Fibroblast of lung (primary cell): ENCODE results near the gene FCSK. TPM values are rescaled to one million over a fixed set of nuclear protein-coding genes. Genes with fewer than 3 reads are reported as not detected.

Source experiments
- DNase-seq, 2 donors: peaks; one replicate each; pipeline versions ENCODE4 v3.0.0 to v3.0.0-alpha.2; 2010; ENCODE audit warnings: low read depth in 2 of 2
- H2AFZ ChIP-seq: 2 replicates; pipeline ENCODE4 v1.5.1; 2012; ENCODE audit warnings: low read length, control low read depth, inconsistent platforms
- H3K27ac ChIP-seq: 2 replicates; pipeline ENCODE4 v1.5.1; 2011; ENCODE audit warnings: low read length, control low read depth; ENCODE audit not compliant: insufficient read depth
- H3K27me3 ChIP-seq: 2 replicates; pipeline ENCODE4 v1.5.1; 2011; ENCODE audit warnings: mild to moderate bottlenecking, low read length; ENCODE audit not compliant: control insufficient read depth, insufficient read depth
- H3K36me3 ChIP-seq: 2 replicates; pipeline ENCODE4 v1.5.1; 2011; ENCODE audit warnings: low read length; ENCODE audit not compliant: control insufficient read depth, insufficient read depth
- H3K4me1 ChIP-seq: 2 replicates; pipeline ENCODE4 v1.5.1; 2011; ENCODE audit warnings: low read length; ENCODE audit not compliant: control insufficient read depth, insufficient read depth; ENCODE audit errors: extremely low read depth
- H3K4me2 ChIP-seq: 2 replicates; pipeline ENCODE4 v1.5.1; 2011; ENCODE audit warnings: low read length, control low read depth; ENCODE audit not compliant: insufficient read depth; ENCODE audit errors: extremely low read depth
- H3K4me3 ChIP-seq, 4 experiments: fragments of 200-600 bp in 1 of 4; sonication (generic) in 1 of 4; replicated peaks in 1 of 4; 2 replicates each; pipeline ENCODE4 v1.5.1; 2011 to 2016; ENCODE audit warnings: low read length in 4 of 4, low read depth in 3 of 4, mild to moderate bottlenecking in 3 of 4, control low read depth in 2 of 4, inconsistent platforms in 1 of 4, mixed read lengths in 1 of 4; ENCODE audit not compliant: insufficient read depth in 1 of 4; ENCODE audit errors: control extremely low read depth in 1 of 4
- H3K79me2 ChIP-seq: 2 replicates; pipeline ENCODE4 v1.5.1; 2012; ENCODE audit warnings: mild to moderate bottlenecking, low read length, inconsistent platforms; ENCODE audit not compliant: control insufficient read depth, insufficient read depth
- H3K9ac ChIP-seq: 2 replicates; pipeline ENCODE4 v1.5.1; 2011; ENCODE audit warnings: mild to moderate bottlenecking, low read length, control low read depth; ENCODE audit not compliant: insufficient read depth
- H3K9me3 ChIP-seq: 2 replicates; pipeline ENCODE4 v1.5.1; 2012; ENCODE audit warnings: low read depth, low read length; ENCODE audit not compliant: control insufficient read depth, insufficient read depth
- H4K20me1 ChIP-seq: 2 replicates; pipeline ENCODE4 v1.5.1; 2011; ENCODE audit warnings: low read length; ENCODE audit not compliant: control insufficient read depth, insufficient read depth; ENCODE audit errors: extremely low read depth
- CTCF ChIP-seq, 2 donors: IDR thresholded peaks in 1 of 2; conservative IDR thresholded peaks in 1 of 2; 1 replicate in 1 of 2; 2 replicates in 1 of 2; pipeline ENCODE4 v1.5.1; 2011 to 2012; ENCODE audit warnings: low read length in 2 of 2, control low read depth in 1 of 2, inconsistent platforms in 1 of 2, low read depth in 1 of 2, mild to moderate bottlenecking in 1 of 2
- EZH2 ChIP-seq: IDR thresholded peaks from 2 replicates; pipeline ENCODE4 v1.5.1; 2012; ENCODE audit warnings: low read length, control low read depth, mild to moderate bottlenecking; ENCODE audit errors: missing control alignments
- polyA plus RNA-seq, 2 donors: library from polyadenylated mRNA; depleted of rRNA in 1 of 2; stranded (reverse) in 1 of 2; unstranded in 1 of 2; fragments of >200 nt; gene quantifications; 2 replicates each; pipeline ENCODE4 v1.2.1, GENCODE V29; 2011 to 2012; ENCODE audit warnings: missing spikeins in 1 of 2
- total RNA-seq: library from RNA; depleted of rRNA; stranded (reverse); fragments of >200 nt; gene quantifications from 2 replicates; pipeline ENCODE4 v1.2.1, GENCODE V29; 2014

The FCSK gene
- total and polyA plus RNA-seq, 2 donors (not counting 1 experiment from before 2014, with no cell fraction given), result 4.9 to 13.5 TPM

- Histone ChIP-seq H3K4me1 (no peaks in the 10 kb centered on the region), H3K4me2 (no peak overlapping the region), H3K9ac (no peak overlapping the region), H4K20me1 (no peaks in the 10 kb centered on the region), H3K9me3 (no peaks in the 10 kb centered on the region), H3K27me3 (no peaks in the 10 kb centered on the region), H3K27ac (no peak overlapping the region), H3K36me3 (no peaks in the 10 kb centered on the region), H2AFZ (no peak overlapping the region), H3K79me2 (no peaks in the 10 kb centered on the region), H3K4me3 (no peak overlapping the region)
- TF ChIP-seq EZH2 (no peak), CTCF (conservative IDR thresholded peaks at IDR 0.05 in 1 of 2, IDR thresholded peaks at IDR 0.05 in 1 of 2; ENCODE audit: low read depth in 1 of 2, low read length in 2 of 2) (no peak)
- DNase-seq, result no peak
These were observed 37.4 kb upstream of the FCSK start for GRCh38 chr16:70416748-70417616.

- Histone ChIP-seq H3K79me2 (no peaks in the 10 kb centered on the region), H3K27me3 (no peaks in the 10 kb centered on the region), H2AFZ (no peak overlapping the region), H3K27ac (no peak overlapping the region), H3K4me1 (no peaks in the 10 kb centered on the region), H3K9me3 (no peaks in the 10 kb centered on the region), H3K36me3 (no peaks in the 10 kb centered on the region), H4K20me1 (no peaks in the 10 kb centered on the region), H3K4me3 (no peak overlapping the region), H3K9ac (no peak overlapping the region), H3K4me2 (no peak overlapping the region)
- no peak for DNase-seq
- TF ChIP-seq CTCF (conservative IDR thresholded peaks at IDR 0.05 in 1 of 2, IDR thresholded peaks at IDR 0.05 in 1 of 2; ENCODE audit: low read depth in 1 of 2, low read length in 2 of 2) (no peak), EZH2 (no peak)
These were observed 36.7 kb upstream of the FCSK start for GRCh38 chr16:70417661-70418060.

- Histone ChIP-seq H3K27me3 (no peaks in the 10 kb centered on the region), H3K79me2 (no peaks in the 10 kb centered on the region), H3K9me3 (no peaks in the 10 kb centered on the region), H3K4me2 (no peak overlapping the region), H3K4me1 (no peaks in the 10 kb centered on the region), H4K20me1 (no peaks in the 10 kb centered on the region), H3K36me3 (no peaks in the 10 kb centered on the region), H3K4me3 (no peak overlapping the region), H3K9ac (no peak overlapping the region), H2AFZ (no peak overlapping the region), H3K27ac (no peak overlapping the region)
- TF ChIP-seq EZH2, result no peak
- TF ChIP-seq CTCF (conservative IDR thresholded peaks at IDR 0.05 in 1 of 2, IDR thresholded peaks at IDR 0.05 in 1 of 2; ENCODE audit: low read depth in 1 of 2, low read length in 2 of 2), result no peak
- DNase-seq, result no peak
These were observed 36.0 kb upstream of the FCSK start for GRCh38 chr16:70418274-70418992.
